Embryonic facial prominence (tissue), 1 donor: ENCODE data around the gene DDB1.

Source experiments
- DNase-seq: peaks from one replicate; pipeline ENCODE4 v3.0.0-alpha.2; 2016; ENCODE audit errors: extremely low spot score

The DDB1 gene

DNA sequence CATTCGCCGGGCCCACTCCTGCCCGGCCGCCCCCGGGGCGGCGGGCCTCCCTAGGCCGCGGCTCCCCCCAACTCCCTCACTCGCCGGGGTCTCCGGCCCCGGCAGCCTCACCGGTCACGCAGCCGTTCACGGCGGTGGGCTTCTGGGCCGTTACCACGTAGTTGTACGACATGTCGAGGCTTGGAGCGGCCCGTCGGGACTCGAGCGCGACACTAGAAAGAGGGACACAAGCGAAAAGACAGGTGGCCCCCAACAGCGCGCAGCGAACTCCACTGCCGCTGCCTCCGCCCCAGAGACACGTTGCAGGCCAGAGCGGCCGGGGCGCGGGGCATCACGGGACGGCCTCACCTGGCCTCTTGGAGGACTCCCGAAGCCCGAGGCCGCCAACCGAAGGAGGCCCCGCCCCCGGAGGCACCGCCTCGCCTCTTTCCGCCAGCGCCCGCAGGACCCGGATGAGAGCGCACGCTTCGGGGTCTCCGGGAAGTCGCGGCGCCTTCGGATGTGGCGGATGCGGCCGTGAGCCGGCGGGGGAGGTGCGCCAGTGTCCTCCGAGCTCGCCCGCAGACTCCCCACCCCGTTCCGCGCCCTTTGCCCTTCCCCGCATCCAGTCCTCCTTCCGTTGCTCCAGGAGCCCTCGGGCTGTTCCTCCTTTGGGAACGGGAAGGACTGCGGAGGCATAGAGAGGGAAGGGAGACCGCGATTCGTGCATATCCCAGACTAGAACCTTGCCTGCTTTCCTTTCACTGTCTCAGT lies at the start of gene DDB1, which contains the start of gene TKFC:
DDB1 (minus strand) TSS at position 309 of the 753 bp plus-strand sequence; CDS start at position 172, 137 bp downstream.
TKFC (plus strand) TSS at position 432 of the 753 bp plus-strand sequence. CDS start 1,501 bp downstream, outside the sequence.
- peak; percentile 85 for DNase-seq

DNA sequence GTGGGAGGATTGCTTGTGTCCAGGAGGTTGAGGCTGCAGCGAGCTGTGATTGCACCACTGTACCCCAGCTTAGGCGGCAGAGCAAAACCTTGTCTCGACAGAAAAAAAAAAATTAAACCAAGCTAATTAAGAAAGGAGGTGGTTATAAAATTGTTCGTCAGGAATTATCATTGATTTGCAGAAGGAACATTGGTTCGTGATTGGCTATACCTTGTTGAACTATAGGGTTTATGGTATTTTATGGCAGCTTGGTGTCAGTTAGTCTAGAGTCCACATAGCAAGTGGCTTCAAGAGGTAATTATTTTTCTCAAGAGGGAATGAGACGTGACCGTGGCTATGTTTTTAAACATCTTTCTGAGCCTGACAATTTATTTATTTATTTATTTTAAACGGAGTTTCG lies 48.0 kb upstream of the DDB1 start:
- no peak for DNase-seq

DNA sequence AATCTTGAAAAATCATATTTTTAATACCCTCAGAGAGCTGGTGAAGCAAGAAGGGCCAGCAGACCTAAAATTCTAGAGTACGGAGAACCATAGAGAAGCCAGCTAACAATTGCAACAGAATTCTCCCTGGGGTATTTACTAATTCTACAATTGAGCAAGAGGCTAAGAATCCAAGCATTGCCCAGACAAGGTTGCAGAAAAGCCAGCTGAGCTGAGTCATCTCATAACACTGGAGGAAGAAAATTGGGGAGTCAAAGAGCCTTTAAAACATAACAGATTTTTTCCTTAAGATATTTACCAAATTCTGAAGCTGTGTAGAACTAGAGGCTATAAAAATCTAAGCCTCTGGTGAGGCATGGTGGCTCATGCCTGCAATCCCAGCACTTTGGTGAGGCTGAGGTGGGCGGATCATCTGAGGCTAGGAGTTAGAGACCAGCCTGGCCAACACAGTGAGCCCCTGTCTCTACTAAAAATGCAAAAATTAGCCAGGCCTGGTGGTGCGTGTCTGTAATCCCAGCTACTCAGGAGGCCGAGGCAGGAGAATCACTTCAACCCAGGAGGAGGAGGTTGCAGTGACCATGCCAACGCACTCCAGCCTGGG lies 45.9 kb upstream of the DDB1 start:
- DNase-seq: no peak

DNA sequence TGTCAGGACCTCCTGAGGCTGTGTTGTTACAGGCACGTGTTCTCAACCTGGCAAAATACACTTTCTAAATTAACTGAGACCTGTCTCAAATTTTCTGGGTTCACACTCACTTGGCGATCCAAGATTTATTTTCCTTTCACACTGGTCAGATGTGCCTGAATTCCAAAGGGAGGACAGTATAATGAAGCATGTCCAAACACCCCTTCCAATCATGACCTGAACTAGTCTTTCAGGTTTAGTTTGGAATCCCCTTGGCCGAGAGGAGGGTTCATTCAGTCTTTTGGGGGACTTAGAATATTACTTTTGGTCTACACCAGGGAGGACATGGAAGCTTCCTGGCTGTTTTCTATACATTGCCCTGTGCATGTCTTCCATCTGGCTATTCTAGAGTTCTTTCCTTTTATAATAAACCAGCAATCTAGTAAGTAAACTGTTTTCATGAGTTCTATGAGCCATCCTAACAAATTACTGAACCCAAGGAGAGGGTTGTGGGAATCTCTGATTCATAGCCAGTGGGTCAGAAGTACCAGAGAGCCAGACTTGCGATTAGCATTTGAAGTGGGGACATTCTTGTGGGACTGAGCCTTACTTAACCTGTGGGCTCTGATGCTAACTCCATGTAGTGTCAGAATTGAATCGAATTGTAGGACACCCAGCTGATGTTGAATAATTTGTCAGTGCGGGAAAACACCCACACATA lies 44.7 kb upstream of the DDB1 start:
- no peak for DNase-seq

DNA sequence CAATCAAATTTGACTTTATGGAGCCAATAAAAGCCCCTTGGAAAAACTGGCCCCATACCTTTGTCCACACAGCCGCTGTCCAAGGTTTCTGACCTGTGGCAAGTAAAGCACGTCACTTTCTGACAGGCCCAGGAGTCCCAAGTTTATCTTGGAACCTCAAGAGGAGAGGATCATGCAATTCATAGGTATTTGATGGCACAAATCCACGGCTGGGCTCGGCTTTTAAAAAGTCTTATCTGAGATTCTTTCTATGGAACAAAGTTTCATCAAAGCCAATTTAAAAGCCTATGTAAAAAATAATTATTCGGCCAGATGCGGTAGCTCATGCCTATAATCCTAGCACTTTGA lies 42.8 kb upstream of the DDB1 start:
- DNase-seq: no peak

DNA sequence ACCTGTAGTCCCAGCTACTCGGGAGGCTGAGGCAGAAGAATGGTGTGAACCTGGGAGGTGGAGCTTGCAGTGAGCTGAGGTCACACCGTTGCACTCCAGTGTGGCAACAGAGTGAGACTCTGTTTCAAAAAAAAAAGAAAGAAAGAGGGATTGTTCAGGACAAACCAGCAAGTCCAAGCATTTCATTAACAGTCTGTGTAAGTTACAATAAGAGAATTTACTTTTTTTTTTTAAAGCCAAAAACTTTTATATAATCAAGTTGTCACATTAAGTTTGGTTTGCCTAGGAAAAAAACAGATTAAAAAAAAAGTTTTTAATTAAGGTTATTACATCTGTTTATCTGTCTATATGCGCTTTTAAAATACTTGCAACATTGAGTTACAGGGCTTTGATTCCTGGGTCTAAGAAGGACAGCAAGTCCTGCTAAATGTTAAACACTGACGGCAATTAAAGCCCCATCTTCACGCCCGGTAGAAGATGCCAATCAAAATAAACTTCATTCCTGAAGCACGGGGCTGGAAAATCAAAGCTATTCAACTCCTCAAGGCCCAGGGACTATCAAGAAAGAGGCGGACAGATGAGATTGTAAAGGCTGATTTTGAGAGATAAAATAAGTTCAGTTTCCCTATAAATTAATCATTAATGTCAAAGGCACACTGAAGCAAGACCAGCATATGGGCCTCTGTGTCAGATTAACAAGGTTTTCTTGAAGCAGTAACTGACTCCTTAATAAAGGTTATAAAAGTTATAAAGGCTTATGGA lies 39.9 kb upstream of the DDB1 start:
- no peak for DNase-seq

DNA sequence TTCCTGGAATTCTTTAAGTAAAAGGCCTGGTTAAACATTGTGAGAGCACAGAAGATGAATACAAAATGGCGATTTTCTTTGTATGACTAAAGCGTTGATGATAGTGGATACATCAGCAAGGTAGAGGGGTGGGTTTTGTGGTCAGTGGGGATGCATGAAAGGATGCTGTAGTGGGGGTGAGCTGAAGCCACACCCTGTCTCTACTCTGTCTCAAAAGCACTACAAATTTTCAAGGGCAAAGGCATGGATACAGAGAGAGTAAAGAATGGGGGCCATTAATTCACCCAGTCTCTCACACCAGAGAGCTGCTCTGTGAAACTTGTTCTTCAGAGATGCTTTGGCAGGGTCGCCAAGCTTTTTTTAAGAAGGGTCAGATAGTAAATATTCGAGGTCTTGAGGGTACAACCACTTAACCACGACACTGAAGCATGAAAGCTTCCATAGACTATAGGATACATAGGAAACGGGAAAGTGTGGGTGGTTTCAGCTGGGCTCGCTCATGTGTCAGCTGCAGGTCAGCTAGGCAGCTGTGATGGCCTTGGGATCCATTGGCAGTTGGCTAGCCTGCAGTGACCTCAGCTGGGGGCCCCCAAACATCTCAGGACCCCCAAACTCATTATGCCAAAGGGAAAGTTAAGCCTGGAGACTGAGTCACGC lies 37.6 kb upstream of the DDB1 start:
- no peak for DNase-seq

DNA sequence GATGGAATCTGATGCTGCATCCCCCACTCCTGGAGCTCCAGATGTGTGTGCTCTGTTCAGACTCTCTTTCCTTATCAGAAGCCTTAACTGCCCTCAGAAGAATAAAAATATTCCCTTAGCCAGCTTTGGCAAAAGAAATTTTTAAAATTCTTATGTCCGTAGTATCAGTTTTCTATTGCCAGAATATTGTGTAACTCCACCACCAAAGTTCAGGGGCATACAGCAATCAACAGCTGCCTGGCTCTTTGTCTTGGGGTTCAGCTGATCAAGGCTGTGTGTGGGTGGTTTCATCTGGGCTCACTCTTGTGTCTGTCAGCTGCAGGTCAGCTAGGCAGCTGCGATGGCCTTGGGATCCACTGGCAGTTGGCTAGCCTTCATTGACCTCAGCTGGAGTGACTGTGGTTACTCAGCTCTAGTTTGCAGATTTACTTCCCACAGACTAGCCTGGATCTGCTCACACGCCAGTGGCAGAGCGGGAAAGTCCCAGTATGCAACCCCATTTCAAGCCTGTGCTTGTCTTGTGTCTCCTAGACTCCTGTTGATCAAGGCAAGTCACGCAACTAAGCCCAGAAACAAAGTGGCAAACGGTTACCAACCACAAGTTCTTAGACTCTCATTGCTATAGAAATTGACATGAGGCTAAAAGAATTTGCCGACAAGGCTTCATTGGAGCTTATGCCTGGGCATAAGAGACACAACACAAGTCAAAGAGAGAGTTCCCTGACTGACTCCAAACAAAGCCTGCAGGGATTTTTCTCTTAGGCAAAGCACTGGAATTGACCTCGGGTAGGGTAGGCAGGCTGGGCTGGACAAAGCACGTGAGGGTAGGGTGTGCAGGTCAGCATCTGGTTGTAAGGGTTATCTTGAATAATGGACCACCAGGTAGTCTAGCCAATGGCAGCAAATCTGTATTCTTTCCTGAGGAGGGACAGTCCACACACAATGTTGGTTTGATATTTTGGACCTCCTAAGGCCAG lies 36.8 kb upstream of the DDB1 start:
- DNase-seq: no peak

DNA sequence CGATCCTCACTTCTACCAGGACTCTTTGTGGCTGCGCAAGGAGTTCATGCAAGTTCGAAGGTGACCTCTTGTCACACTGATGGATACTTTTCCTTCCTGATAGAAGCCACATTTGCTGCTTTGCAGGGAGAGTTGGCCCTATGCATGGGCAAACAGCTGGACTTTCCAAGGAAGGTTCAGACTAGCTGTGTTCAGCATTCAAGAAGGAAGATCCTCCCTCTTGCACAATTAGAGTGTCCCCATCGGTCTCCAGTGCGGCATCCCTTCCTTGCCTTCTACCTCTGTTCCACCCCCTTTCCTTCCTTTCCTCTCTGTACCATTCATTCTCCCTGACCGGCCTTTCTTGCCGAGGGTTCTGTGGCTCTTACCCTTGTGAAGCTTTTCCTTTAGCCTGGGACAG lies 35.7 kb upstream of the DDB1 start:
- no peak for DNase-seq

DNA sequence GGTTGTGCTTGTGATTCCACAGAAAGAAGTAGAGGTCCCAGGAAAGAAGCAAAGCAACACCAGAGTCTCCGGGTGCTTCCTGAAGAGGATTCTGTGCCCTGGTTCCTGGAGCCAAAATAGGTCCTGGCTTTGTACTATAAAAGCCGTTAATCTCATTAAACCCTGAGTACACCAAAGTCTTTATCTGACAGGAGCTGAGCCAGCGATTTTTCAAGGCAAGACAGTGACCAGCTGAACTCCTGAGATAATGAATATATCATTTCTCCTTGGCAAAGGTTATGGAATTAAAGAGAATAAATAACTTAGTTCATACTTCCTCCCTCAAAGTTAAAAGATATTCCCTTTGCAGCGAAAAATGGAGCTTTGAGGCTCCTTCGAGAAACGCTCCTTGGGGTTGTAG lies 34.5 kb upstream of the DDB1 start:
- no peak for DNase-seq

DNA sequence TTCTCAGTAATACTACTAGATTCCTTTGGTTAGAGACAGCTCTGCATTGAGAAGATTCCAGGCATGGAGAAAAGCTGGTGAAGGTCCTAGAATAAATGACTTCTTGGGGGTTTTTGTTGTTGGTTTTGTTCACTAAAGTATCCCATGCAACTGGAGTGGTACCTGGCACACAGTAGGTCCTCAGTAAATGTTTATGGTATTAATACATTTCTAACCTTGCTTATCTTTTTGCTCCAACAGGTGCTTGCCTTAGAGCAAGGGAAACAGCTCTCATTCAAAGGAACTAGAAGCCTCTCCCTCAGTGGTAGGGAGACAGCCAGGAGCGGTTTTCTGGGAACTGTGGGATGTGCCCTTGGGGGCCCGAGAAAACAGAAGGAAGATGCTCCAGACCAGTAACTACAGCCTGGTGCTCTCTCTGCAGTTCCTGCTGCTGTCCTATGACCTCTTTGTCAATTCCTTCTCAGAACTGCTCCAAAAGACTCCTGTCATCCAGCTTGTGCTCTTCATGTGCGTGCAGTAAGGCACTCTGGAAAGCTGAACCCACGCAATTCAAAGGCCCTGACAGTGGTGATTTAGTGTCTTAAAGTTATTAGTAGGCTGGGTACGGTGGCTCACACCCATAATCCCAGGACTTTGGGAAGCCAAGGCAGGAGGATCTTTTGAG lies 31.2 kb upstream of the DDB1 start:
- no peak for DNase-seq

DNA sequence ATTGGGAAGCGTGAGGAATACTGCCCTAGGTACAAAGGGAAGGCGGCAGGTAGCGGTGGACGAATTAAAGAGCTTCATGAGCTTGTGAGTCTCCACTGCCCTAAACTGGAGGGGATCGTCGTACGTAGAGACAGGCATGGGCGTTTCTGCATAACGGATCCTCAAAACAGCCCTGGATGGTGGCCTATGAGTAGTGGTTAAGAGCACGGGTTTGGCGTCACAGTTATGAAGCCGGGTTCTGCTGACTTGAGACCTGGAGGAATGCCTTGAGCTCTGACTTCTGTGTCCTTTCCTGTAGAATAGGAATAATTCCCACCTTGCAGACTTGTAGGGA lies 29.6 kb upstream of the DDB1 start:
- peak; percentile 28 for DNase-seq

DNA sequence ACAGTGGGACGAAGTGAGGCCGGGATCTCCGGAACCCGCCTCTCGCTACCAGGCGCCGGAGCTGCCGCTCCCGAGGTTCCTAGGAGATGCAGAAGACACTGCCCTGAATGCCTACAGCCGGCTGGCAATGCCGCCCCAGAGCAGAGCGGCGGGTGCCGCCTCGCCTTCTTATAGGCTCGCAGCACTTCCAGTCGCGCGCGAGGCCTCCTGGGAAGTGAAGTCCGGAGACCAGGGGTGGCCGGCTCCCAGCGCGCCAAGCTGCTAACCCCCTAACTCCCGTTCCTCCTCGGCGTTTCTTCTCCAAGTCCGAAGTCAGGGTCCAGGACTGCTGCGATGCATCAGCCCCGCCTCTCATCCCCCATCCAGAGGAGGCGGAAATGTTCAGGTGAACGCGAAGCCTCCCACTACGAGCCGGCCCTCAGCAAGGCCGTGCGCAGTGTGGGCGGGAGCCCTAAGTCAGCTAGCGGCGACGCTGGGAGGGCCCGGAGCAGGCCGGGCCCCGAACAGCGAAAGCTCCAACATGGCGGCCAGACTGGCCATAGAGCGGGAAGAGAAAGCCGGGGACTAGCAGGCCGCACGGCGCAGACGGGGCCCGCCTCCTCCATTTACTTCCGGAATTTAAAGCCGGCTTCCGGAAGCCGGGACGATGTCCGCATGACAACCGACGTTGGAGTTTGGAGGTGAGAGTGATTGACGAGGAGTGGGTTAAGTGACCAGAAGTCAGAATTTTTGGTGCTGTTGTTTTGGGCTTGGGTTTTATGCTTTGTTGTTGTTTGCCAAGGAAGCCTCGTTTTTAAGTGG lies 29.0 kb upstream of the DDB1 start, which contains the start of the genes CYB561A3 and TMEM138:
CYB561A3 (minus strand) TSS at position 142 of the 801 bp plus-strand sequence. CDS start 5,169 bp downstream, outside the sequence.
TMEM138 (plus strand) TSS at position 634 of the 801 bp plus-strand sequence. CDS start 2,017 bp downstream, outside the sequence.
- DNase-seq: peak; percentile 83

DNA sequence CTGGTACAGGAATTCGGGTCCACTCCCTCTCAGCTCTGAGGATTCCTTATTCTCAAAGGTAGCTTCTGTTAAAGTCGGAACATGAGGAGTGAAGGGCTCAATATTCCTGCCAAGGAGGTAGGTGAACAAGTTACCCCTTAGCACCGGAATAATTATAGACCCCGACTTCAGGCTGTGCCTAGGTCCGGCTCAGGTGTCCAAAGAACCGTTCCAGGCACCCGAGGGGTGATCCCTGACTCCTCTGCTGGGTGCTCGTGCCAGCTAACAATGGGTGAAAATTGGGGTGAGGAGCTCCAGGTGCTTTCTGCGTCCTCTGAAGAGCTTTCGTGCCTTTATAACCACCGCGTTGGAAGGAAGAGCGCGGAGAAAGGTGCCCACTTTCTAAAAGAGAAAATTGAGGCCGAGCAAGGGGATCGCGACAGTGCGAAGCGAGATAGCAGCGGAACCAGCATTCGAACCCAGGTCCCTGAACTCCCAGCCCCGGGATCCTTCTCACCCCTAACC lies 28.4 kb upstream of the DDB1 start:
- no peak for DNase-seq

DNA sequence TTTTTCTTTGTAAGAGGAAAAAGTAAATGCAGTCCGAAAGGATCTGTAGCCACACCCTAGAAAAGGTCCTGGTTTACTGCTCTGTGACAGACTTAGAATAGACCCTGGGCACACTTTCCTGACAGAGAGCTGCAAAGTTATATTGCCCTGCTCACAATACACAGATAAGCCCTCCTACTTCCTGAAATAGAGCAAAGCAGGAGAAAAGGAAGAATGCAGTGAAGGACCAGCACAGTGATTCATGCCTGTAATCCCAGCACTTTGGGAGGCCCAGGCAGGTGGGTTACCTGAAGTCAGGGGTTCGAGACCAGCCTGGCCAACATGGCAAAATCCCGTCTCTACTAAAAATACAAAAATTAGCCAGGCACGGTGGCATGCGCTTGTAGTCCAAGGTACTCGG lies 26.6 kb upstream of the DDB1 start:
- no peak for DNase-seq

DNA sequence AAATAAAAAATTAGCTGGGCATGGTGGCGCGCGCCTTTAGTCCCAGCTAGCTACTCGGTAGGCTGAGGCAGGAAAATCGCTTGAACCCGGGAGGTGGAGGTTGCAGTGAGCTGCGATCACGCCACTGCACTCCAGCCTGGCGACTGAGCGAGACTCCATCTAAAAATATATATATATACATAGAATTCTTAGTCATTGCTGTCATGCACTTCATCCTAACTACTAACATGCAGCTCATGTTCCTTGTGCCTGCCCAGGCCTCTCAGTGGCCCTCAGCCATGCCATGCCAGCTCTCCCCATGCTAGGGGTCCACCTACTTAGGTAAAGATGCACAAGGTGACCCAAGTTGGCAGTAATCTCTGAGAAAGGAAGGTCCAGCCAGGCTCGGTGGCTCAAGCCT lies 25.7 kb upstream of the DDB1 start:
- no peak for DNase-seq

DNA sequence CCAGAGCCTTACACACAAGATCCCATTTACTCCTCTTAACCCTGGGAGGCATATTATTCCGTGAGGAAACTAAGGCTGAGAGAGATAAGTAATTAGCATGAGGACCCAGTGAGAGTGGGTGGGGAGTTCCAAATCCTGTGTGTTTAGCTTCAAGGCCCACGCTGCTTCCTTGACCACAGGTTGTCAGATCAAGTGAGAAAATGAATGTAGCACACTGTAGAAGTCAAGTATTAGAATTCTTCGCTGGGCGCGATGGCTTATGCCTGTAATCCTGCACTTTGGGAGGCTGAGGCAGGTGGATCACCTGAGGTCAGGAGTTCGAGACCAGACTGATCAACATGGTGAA lies 25.0 kb upstream of the DDB1 start:
- DNase-seq: no peak

DNA sequence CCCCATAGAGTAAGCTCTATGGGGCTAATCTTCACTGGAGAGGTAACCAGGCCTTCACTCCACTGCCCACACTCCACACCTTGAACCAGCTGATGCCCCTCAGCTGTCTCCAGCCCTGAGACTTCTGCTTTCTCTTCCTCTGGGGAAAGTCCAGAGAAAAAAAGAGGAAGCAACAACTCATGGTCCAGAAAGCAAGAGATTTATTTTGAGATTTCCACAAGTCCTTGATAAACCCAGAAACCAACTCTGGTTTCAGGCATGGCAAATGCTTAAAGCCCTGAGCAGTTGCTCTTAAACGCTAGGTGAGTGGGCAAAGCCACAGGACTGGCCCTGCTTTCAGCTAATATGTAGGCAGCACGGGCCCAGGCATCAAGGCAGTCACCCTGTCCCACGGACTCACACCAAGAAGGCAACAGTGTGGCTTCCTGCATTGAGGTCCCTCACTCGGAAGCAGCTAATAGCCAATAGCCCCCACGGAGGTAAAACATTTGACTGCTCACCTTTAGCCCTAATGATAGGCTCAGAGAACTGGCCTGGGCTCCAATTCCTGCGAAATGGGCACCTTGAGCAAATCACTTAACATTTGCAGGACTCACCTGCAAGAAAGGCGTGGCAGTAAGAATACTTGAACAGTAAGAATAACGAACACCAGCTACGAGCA lies 24.5 kb upstream of the DDB1 start:
- DNase-seq: no peak
